HEK293 (cell line): Measurements from ENCODE around the gene JAZF1.

Experiments used
- CTCF ChIA-PET: fragments of 350-600 bp; formaldehyde crosslinking; extraction: SDS; loops from one replicate; lab custom pipeline; 2021; ENCODE audit warnings: antibody characterized with exemption; lab: Yijun Ruan, JAX
- POLR2A ChIA-PET: fragments of 300-600 bp; formaldehyde crosslinking; extraction: SDS; loops from one replicate; lab custom pipeline; 2020; ENCODE audit warnings: antibody characterized with exemption, inconsistent platforms; lab: Yijun Ruan, JAX
- H3K27ac ChIP-seq: fragments of 200-500 bp; sonication (Bioruptor generic); 2 replicates; pipeline ENCODE4 v1.5.1; 2014; ENCODE audit warnings: low read depth, low read length, control low read depth, inconsistent platforms; ENCODE audit errors: extremely low read depth
- H3K36me3 ChIP-seq, 2 experiments: fragments of 200-500 bp in 1 of 2; sonication (Bioruptor generic) in 1 of 2; 1 replicate in 1 of 2; 2 replicates in 1 of 2; pipeline ENCODE4 v1.5.1; 2014 to 2017; ENCODE audit warnings: inconsistent platforms in 2 of 2, low read length in 2 of 2; ENCODE audit not compliant: control insufficient read depth in 2 of 2, insufficient read depth in 1 of 2
- H3K4me1 ChIP-seq: fragments of 200-500 bp; sonication (Bioruptor generic); 2 replicates; pipeline ENCODE4 v1.5.1; 2014; ENCODE audit warnings: mild to moderate bottlenecking, low read length, inconsistent platforms; ENCODE audit not compliant: control insufficient read depth, insufficient read depth
- H3K4me3 ChIP-seq: 2 replicates; pipeline ENCODE4 v1.5.1; 2011; ENCODE audit warnings: low read depth, mild to moderate bottlenecking, control low read depth, low read length, moderate library complexity
- H3K9me3 ChIP-seq: fragments of 200-500 bp; sonication (Bioruptor generic); 2 replicates; pipeline ENCODE4 v1.5.1; 2014; ENCODE audit warnings: low read depth, low read length, inconsistent platforms; ENCODE audit not compliant: control insufficient read depth, insufficient read depth
- BCL11B ChIP-seq: fragments of 450-650 bp; formaldehyde crosslinking; IDR thresholded peaks from 2 replicates; pipeline ENCODE4 v1.5.1; 2016; ENCODE audit warnings: low read depth, missing biosample characterization, missing genetic modification characterization
- IKZF3 ChIP-seq: fragments of 450-650 bp; IDR thresholded peaks from 2 replicates; pipeline ENCODE4 v1.5.0; 2018; ENCODE audit warnings: missing biosample characterization, mild to moderate bottlenecking, missing genetic modification characterization, moderate library complexity
- MEIS1 ChIP-seq: sonication (generic); formaldehyde crosslinking; IDR thresholded peaks from 2 replicates; pipeline ENCODE4 v1.8.1; 2022; ENCODE audit warnings: missing genetic modification reagents, mild to moderate bottlenecking, borderline replicate concordance
- OVOL3 ChIP-seq: fragments of 450-650 bp; formaldehyde crosslinking; IDR thresholded peaks from 2 replicates; pipeline ENCODE4 v1.5.1; 2016; ENCODE audit warnings: missing biosample characterization, missing genetic modification characterization
- SP2 ChIP-seq: fragments of 450-650 bp; formaldehyde crosslinking; IDR thresholded peaks from 2 replicates; pipeline ENCODE4 v1.5.1; 2016; ENCODE audit warnings: missing biosample characterization, missing genetic modification characterization
- YY2 ChIP-seq: fragments of 450-650 bp; formaldehyde crosslinking; IDR thresholded peaks from 2 replicates; pipeline ENCODE4 v1.5.1; 2016; ENCODE audit warnings: missing biosample characterization, missing genetic modification characterization
- ZFHX2 ChIP-seq: fragments of 450-650 bp; formaldehyde crosslinking; conservative IDR thresholded peaks from 2 replicates; pipeline ENCODE4 v1.5.1; 2016; ENCODE audit warnings: missing biosample characterization, missing genetic modification characterization
- ZNF132 ChIP-seq: fragments of 450-650 bp; formaldehyde crosslinking; IDR thresholded peaks from 2 replicates; pipeline ENCODE4 v1.5.1; 2017; ENCODE audit warnings: missing biosample characterization, missing genetic modification characterization, borderline replicate concordance
- ZNF155 ChIP-seq: fragments of 450-650 bp; formaldehyde crosslinking; IDR thresholded peaks from 2 replicates; pipeline ENCODE4 v1.5.1; 2016; ENCODE audit warnings: missing biosample characterization, missing genetic modification characterization
- ZNF157 ChIP-seq: fragments of 450-650 bp; formaldehyde crosslinking; IDR thresholded peaks from 2 replicates; pipeline ENCODE4 v1.5.1; 2016; ENCODE audit warnings: missing biosample characterization, missing genetic modification characterization
- ZNF221 ChIP-seq: fragments of 450-650 bp; formaldehyde crosslinking; IDR thresholded peaks from 2 replicates; pipeline ENCODE4 v1.5.1; 2017; ENCODE audit warnings: missing biosample characterization, missing genetic modification characterization, borderline replicate concordance
- ZNF324 ChIP-seq: fragments of 450-650 bp; formaldehyde crosslinking; IDR thresholded peaks from 2 replicates; pipeline ENCODE4 v1.5.1; 2016; ENCODE audit warnings: missing biosample characterization, missing genetic modification characterization
- ZNF394 ChIP-seq: fragments of 450-650 bp; formaldehyde crosslinking; IDR thresholded peaks from 2 replicates; pipeline ENCODE4 v1.5.1; 2016; ENCODE audit warnings: missing biosample characterization, missing genetic modification characterization, mild to moderate bottlenecking, moderate library complexity, borderline replicate concordance
- ZNF561 ChIP-seq: fragments of 450-650 bp; IDR thresholded peaks from 2 replicates; pipeline ENCODE4 v1.5.1; 2018; ENCODE audit warnings: missing biosample characterization, missing genetic modification characterization, borderline replicate concordance
- ZNF571 ChIP-seq: fragments of 450-650 bp; formaldehyde crosslinking; IDR thresholded peaks from 2 replicates; pipeline ENCODE4 v1.5.0; 2017; ENCODE audit warnings: missing biosample characterization, missing genetic modification characterization
- ZNF624 ChIP-seq: fragments of 450-650 bp; formaldehyde crosslinking; IDR thresholded peaks from 2 replicates; pipeline ENCODE4 v1.5.1; 2017; ENCODE audit warnings: missing biosample characterization, missing genetic modification characterization
- ZNF626 ChIP-seq: fragments of 450-650 bp; sonication (Bioruptor Pico); formaldehyde crosslinking; IDR thresholded peaks from 2 replicates; pipeline ENCODE4 v1.5.1; 2018; ENCODE audit warnings: missing biosample characterization, missing genetic modification characterization, inconsistent platforms
- ZNF670 ChIP-seq: fragments of 450-650 bp; formaldehyde crosslinking; IDR thresholded peaks from 2 replicates; pipeline ENCODE4 v1.5.1; 2016; ENCODE audit warnings: missing biosample characterization, missing genetic modification characterization, low read depth
- ZNF707 ChIP-seq: fragments of 450-650 bp; formaldehyde crosslinking; IDR thresholded peaks from 2 replicates; pipeline ENCODE4 v1.5.1; 2016; ENCODE audit warnings: missing biosample characterization, missing genetic modification characterization
- TF ChIP-seq, protein P1 (sequence below): fragments of 450-650 bp; formaldehyde crosslinking; IDR thresholded peaks from 2 replicates; pipeline ENCODE4 v1.5.1; 2017; ENCODE audit warnings: missing biosample characterization, missing genetic modification characterization
- TF ChIP-seq, protein P2 (sequence below): fragments of 450-650 bp; formaldehyde crosslinking; IDR thresholded peaks from 2 replicates; pipeline ENCODE4 v1.5.1; 2016; ENCODE audit warnings: missing biosample characterization, missing genetic modification characterization
- TF ChIP-seq, protein P3 (sequence below): fragments of 450-650 bp; formaldehyde crosslinking; IDR thresholded peaks from 2 replicates; pipeline ENCODE4 v1.5.1; 2016; ENCODE audit warnings: missing biosample characterization, missing genetic modification characterization, borderline replicate concordance
- TF ChIP-seq, protein P4 (sequence below): fragments of 450-650 bp; IDR thresholded peaks from 2 replicates; pipeline ENCODE4 v1.5.1; 2018; ENCODE audit warnings: missing biosample characterization, missing genetic modification characterization

Gene JAZF1

DNA sequence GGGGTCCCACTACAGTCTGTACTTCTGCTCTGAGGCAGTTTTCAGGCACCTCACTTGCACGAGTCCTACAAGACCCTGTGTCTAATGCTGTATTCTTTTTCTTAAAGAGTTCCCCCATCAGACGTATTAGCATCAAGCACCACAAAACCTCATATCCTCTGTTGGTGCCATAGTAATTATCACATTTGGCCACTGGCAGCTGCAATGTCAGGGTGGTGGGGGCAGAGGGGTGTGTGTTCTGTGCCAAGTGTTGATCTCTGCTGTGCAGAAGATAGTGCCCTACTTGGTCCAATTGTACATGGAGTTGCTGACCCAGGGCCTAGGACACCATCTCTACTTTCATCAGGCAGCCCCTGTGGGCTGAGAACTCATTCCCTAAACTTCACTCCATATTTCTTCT, 20.0 kb upstream of the JAZF1 start (continued):
- TF ChIP-seq OVOL3 (tag by site-specific recombination) (no peak), ZNF624 (tag by site-specific recombination) (no peak), ZNF707 (no peak), BCL11B (tag by site-specific recombination) (no peak)
- TF ChIP-seq, all 188 proteins: peak for 0

DNA sequence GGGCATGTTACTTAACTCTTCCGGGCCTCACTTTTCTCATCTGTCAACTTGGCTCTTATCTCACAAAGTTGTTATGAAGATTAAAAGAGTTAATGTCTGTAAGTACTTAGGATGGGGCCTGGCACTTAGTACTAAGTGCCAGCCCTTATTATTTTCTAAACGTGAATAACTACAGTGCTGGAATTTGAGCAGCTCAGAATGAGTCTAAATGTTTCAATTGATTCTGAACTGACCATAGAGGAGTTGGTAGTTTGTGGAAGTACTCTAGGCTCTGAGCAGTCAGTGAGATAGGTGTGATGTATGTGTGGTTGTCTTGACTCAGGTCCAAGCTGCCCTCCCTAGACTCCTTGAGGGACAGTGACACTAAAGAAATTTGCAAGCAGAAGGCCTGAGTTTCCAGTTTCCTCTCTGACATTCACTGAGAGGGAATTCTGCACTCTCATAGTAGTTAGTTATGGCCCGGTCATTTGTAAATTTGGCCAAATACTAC, 18.5 kb upstream of the JAZF1 start:
- no peak for TF ChIP-seq ZNF324 (tag by site-specific recombination)
- no peak for TF ChIP-seq ZNF394 (tag by site-specific recombination)
- TF ChIP-seq IKZF3 (tag by site-specific recombination): no peak
- TF ChIP-seq ZNF132 (tag by site-specific recombination): no peak
- no peak for TF ChIP-seq ZNF670 (tag by site-specific recombination)
- no peak for TF ChIP-seq ZNF221 (tag by site-specific recombination)
- no peak for TF ChIP-seq ZNF157 (tag by site-specific recombination)
- no peak for TF ChIP-seq ZNF561
- no peak for TF ChIP-seq YY2 (tag by site-specific recombination)
- TF ChIP-seq, protein P1, sequence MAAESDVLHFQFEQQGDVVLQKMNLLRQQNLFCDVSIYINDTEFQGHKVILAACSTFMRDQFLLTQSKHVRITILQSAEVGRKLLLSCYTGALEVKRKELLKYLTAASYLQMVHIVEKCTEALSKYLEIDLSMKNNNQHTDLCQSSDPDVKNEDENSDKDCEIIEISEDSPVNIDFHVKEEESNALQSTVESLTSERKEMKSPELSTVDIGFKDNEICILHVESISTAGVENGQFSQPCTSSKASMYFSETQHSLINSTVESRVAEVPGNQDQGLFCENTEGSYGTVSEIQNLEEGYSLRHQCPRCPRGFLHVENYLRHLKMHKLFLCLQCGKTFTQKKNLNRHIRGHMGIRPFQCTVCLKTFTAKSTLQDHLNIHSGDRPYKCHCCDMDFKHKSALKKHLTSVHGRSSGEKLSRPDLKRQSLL (tag by site-specific recombination): no peak
- no peak for TF ChIP-seq ZFHX2 (tag by site-specific recombination)
- TF ChIP-seq ZNF155 (tag by site-specific recombination): no peak
- no peak for TF ChIP-seq MEIS1 (CRISPR knock-in tag)
- TF ChIP-seq, protein P2, sequence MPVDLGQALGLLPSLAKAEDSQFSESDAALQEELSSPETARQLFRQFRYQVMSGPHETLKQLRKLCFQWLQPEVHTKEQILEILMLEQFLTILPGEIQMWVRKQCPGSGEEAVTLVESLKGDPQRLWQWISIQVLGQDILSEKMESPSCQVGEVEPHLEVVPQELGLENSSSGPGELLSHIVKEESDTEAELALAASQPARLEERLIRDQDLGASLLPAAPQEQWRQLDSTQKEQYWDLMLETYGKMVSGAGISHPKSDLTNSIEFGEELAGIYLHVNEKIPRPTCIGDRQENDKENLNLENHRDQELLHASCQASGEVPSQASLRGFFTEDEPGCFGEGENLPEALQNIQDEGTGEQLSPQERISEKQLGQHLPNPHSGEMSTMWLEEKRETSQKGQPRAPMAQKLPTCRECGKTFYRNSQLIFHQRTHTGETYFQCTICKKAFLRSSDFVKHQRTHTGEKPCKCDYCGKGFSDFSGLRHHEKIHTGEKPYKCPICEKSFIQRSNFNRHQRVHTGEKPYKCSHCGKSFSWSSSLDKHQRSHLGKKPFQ: no peak
- POLR2A ChIA-PET: no interaction called here
- H3K36me3 ChIP-seq: no peaks in the 10 kb centered on the region

DNA sequence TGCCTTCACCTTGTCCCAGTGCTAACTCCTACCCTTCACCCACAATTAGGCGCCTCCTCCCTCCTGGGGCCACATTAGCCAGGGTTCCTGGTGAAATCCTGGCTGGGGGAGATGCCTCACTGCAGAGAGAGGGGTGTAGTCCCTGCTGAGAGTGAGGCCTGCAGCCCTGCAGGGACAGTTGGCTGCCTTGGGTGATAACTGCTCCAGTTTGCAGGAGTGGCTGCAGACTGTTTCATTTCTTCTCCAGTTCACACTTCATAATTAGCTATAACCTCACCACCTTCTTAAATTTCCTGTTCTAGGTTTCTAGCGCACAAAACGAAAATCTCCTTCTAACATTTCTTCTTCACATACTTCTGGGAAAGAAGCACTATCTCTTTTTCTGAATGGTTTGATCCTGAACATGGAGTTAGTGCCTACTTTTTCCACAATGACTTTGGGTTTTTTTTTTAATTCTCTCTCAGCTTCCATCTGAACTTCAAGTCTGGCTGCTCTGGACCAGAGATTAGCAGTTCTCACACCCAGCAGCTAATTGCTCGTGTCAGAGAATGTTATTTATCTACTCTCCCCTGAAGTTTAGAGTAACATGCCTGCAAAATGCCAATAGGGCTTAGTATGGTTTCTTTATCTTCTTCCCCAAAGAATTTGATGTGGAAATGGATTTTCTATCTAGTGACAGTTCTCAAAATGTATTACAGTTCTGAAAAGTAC, 15.5 kb upstream of the JAZF1 start:
- CTCF ChIA-PET: no interaction called here
- Histone ChIP-seq H3K4me3 (no peak overlapping the region), H3K4me1 (no peaks in the 10 kb centered on the region), H3K9me3 (no peaks in the 10 kb centered on the region), H3K27ac (no peak overlapping the region), H3K36me3 (no peaks in the 10 kb centered on the region)
- POLR2A ChIA-PET: no interaction called here
- TF ChIP-seq ZNF394 (tag by site-specific recombination): no peak
- TF ChIP-seq SP2 (tag by site-specific recombination): no peak
- TF ChIP-seq, protein P3, sequence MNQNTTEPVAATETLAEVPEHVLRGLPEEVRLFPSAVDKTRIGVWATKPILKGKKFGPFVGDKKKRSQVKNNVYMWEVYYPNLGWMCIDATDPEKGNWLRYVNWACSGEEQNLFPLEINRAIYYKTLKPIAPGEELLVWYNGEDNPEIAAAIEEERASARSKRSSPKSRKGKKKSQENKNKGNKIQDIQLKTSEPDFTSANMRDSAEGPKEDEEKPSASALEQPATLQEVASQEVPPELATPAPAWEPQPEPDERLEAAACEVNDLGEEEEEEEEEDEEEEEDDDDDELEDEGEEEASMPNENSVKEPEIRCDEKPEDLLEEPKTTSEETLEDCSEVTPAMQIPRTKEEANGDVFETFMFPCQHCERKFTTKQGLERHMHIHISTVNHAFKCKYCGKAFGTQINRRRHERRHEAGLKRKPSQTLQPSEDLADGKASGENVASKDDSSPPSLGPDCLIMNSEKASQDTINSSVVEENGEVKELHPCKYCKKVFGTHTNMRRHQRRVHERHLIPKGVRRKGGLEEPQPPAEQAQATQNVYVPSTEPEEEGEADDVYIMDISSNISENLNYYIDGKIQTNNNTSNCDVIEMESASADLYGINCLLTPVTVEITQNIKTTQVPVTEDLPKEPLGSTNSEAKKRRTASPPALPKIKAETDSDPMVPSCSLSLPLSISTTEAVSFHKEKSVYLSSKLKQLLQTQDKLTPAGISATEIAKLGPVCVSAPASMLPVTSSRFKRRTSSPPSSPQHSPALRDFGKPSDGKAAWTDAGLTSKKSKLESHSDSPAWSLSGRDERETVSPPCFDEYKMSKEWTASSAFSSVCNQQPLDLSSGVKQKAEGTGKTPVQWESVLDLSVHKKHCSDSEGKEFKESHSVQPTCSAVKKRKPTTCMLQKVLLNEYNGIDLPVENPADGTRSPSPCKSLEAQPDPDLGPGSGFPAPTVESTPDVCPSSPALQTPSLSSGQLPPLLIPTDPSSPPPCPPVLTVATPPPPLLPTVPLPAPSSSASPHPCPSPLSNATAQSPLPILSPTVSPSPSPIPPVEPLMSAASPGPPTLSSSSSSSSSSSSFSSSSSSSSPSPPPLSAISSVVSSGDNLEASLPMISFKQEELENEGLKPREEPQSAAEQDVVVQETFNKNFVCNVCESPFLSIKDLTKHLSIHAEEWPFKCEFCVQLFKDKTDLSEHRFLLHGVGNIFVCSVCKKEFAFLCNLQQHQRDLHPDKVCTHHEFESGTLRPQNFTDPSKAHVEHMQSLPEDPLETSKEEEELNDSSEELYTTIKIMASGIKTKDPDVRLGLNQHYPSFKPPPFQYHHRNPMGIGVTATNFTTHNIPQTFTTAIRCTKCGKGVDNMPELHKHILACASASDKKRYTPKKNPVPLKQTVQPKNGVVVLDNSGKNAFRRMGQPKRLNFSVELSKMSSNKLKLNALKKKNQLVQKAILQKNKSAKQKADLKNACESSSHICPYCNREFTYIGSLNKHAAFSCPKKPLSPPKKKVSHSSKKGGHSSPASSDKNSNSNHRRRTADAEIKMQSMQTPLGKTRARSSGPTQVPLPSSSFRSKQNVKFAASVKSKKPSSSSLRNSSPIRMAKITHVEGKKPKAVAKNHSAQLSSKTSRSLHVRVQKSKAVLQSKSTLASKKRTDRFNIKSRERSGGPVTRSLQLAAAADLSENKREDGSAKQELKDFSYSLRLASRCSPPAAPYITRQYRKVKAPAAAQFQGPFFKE (tag by site-specific recombination): no peak
- no peak for TF ChIP-seq ZNF670 (tag by site-specific recombination)
- no peak for TF ChIP-seq ZNF624 (tag by site-specific recombination)
- TF ChIP-seq ZNF571: no peak
- TF ChIP-seq, protein P4, sequence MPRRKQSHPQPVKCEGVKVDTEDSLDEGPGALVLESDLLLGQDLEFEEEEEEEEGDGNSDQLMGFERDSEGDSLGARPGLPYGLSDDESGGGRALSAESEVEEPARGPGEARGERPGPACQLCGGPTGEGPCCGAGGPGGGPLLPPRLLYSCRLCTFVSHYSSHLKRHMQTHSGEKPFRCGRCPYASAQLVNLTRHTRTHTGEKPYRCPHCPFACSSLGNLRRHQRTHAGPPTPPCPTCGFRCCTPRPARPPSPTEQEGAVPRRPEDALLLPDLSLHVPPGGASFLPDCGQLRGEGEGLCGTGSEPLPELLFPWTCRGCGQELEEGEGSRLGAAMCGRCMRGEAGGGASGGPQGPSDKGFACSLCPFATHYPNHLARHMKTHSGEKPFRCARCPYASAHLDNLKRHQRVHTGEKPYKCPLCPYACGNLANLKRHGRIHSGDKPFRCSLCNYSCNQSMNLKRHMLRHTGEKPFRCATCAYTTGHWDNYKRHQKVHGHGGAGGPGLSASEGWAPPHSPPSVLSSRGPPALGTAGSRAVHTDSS: no peak
- no peak for TF ChIP-seq ZNF626 (tag by site-specific recombination)

More for the DNA sequence above, 18.5 kb upstream of the JAZF1 start:
- CTCF ChIA-PET: interaction anchor here (0.6 kb wide), 1 partner anchor 44 kb away, joined by 3 read pairs; no protein-coding TSS in a partner anchor
- Histone ChIP-seq H3K4me1 (no peaks in the 10 kb centered on the region), H3K27ac (no peak overlapping the region), H3K4me3 (no peak overlapping the region), H3K9me3 (no peaks in the 10 kb centered on the region)
